HepG2 (cell line): Measurements from ENCODE around the gene ANO5.

Experiments
- ATRX ChIP-seq: sonication (generic); formaldehyde crosslinking; IDR thresholded peaks from 2 replicates; pipeline ENCODE4 v1.4.0; 2020; ENCODE audit warnings: missing genetic modification reagents, borderline replicate concordance
- HOXA7 ChIP-seq: sonication (generic); formaldehyde crosslinking; IDR thresholded peaks from 2 replicates; pipeline ENCODE4 v1.8.1; 2022; ENCODE audit warnings: mild to moderate bottlenecking, missing genetic modification reagents, moderate library complexity
- RNF2 ChIP-seq: fragments of 450-650 bp; conservative IDR thresholded peaks from 2 replicates; pipeline ENCODE4 v1.6.1; 2016; ENCODE audit warnings: low read depth
- SP2 ChIP-seq: sonication (generic); formaldehyde crosslinking; IDR thresholded peaks from 2 replicates; pipeline ENCODE4 v1.5.1; 2020; ENCODE audit warnings: mild to moderate bottlenecking, missing genetic modification reagents
- TAF1 ChIP-seq: sonication (generic); formaldehyde crosslinking; IDR thresholded peaks from 2 replicates; pipeline ENCODE4 v1.4.0; 2020; ENCODE audit warnings: missing genetic modification reagents
- YY1 ChIP-seq: IDR thresholded peaks from 2 replicates; pipeline ENCODE4 v1.6.1; 2011; ENCODE audit warnings: low read length, low read depth, moderate library complexity, mild to moderate bottlenecking; ENCODE audit not compliant: insufficient read depth, insufficient replicate concordance
- ZBTB3 ChIP-seq: sonication (generic); formaldehyde crosslinking; IDR thresholded peaks from 2 replicates; pipeline ENCODE4 v1.4.0; 2020; ENCODE audit warnings: low read depth, mild to moderate bottlenecking, moderate library complexity, missing genetic modification reagents, borderline replicate concordance

GRCh38 chr11:22207162-22207561 is 14.3 kb downstream of the ANO5 start:
- TF ChIP-seq SP2 (no peak), TAF1 (CRISPR knock-in tag) (no peak), RNF2 (no peak), ZBTB3 (no peak), HOXA7 (CRISPR knock-in tag) (no peak), ATRX (no peak), YY1 (no peak)
